Stimulated activated CD8-positive, alpha-beta memory T cell treated with anti-CD3 and anti-CD28 coated beads, Interleukin-12 subunit alpha, Interleukin-12 subunit beta, amount 100 ng/mL, for 4 hours (primary cell): ENCODE data around the gene MAP2K5.

Experiments
- DNase-seq: peaks from one replicate; pipeline ENCODE4 v3.0.0-alpha.2; 2020; ENCODE audit warnings: low read depth

Gene MAP2K5

DNA sequence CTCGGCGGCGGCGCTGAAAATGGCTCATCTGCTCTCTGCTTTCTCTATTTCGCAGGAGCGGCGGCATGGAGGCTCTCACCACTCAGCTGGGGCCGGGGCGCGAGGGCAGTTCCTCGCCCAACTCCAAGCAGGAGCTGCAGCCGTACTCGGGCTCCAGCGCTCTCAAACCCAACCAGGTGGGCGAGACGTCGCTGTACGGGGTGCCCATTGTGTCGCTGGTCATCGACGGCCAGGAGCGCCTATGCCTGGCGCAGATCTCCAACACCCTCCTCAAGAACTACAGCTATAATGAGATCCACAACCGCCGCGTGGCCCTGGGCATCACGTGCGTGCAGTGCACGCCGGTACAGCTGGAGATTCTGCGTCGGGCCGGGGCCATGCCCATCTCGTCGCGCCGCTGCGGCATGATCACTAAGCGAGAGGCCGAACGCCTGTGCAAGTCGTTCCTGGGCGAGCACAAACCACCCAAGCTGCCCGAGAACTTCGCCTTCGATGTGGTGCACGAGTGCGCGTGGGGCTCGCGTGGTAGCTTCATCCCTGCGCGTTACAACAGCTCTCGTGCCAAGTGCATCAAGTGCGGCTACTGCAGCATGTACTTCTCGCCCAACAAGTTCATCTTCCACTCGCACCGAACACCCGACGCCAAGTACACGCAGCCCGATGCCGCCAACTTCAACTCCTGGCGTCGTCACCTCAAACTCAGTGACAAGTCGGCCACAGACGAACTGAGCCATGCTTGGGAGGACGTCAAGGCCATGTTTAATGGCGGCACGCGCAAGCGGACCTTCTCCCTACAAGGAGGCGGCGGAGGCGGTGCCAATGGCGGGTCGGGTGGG is 283.6 kb downstream of the MAP2K5 start:
- DNase-seq, result no peak

- no peak for DNase-seq
These were observed 284.4 kb downstream of the MAP2K5 start for GRCh38 chr15:67826717-67827561.

DNA sequence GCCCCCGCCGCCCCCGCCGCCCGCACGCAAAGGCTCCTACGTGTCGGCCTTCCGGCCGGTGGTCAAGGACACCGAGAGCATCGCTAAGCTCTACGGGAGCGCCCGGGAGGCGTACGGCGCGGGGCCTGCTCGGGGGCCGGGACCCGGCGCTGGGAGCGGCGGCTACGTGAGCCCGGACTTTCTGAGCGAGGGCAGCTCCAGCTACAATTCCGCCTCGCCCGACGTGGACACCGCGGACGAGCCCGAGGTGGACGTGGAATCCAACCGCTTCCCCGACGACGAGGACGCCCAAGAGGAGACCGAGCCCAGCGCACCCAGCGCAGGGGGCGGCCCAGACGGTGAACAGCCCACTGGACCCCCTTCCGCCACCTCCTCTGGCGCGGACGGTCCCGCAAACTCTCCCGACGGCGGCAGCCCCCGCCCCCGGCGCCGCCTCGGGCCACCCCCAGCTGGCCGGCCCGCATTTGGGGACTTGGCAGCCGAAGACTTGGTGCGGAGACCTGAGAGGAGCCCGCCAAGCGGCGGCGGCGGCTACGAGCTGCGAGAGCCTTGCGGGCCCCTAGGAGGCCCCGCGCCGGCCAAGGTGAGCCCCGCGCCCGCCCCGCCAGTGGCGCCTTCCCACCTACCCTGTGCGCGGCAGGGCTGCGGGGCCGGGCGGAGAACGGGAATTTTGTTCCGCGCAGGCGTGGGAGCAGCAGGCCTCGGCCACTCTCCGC is 285.2 kb downstream of the MAP2K5 start:
- no peak for DNase-seq

GRCh38 chr15:67828278-67828968 is 285.9 kb downstream of the MAP2K5 start:
- no peak for DNase-seq

GRCh38 chr15:67828969-67829646 is 286.6 kb downstream of the MAP2K5 start:
- DNase-seq, result no peak

DNA sequence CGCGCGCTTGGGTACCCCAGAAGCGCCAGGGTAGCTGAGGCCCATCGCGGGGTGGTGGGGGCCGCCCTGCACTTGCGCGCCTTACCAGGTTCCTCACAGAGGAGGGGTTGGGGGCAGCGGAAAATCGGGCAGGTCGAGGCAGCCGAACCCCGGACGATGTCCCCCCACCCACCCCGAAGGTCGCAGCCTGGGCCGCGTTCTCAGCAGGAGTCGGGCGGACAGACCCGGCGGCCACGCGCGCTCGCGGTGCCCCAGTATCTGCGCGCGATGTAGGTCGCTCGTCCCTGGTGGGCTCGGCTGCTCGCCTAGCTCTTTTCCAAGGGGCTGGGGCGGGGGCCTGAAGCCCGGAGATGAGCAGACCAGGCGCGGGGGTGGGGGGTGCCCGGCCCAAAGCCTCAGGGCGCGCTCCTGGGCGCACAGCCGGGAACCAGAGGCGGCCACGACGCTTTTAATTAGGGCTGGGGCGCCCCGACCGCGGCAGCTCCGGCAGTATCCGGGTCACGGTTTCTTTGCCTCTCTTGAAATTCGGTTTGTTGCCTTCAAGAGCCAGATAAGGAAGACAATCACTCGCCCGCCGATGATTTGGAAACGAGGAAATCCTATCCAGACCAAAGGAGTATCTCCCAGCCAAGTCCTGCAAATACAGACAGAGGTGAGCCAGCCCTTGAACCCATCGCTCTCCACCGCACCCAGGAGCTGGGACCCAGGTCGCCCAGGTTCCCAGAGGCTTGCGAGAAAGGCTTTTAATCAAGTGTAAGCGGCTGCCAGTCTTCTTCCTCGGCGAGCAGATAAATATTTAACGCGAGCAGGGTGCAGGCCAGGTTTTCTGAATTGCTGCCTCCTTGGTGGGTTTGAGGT is 287.4 kb downstream of the MAP2K5 start:
- no peak for DNase-seq

GRCh38 chr15:67831363-67831762 is 288.9 kb downstream of the MAP2K5 start:
- DNase-seq, result no peak

DNA sequence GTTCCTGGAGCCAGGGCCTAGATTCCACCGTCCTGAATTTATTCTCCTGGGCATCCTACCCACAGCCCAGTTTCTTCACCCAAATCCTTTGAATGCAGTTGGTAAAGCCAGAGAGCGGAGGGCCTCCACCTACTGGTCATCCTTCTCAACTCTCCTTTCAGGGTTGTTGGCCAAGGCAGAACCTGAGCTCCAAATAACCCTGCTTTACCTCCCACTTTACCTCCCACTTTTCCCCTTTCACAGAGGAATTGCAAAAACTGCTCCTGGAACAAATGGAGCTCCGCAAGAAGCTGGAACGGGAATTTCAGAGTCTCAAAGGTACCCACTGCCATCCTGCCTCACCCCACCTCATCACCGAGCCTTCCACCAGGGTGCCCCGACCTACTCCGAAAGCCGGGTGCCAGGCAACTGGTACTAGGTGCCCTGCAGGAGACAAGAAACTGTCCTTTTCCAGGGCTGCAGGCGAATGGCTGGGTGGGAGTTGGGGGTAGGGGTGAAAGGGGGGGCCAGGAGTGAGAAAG is 289.6 kb downstream of the MAP2K5 start:
- no peak for DNase-seq

GRCh38 chr15:67832897-67833709 is 290.6 kb downstream of the MAP2K5 start:
- DNase-seq, result no peak

DNA sequence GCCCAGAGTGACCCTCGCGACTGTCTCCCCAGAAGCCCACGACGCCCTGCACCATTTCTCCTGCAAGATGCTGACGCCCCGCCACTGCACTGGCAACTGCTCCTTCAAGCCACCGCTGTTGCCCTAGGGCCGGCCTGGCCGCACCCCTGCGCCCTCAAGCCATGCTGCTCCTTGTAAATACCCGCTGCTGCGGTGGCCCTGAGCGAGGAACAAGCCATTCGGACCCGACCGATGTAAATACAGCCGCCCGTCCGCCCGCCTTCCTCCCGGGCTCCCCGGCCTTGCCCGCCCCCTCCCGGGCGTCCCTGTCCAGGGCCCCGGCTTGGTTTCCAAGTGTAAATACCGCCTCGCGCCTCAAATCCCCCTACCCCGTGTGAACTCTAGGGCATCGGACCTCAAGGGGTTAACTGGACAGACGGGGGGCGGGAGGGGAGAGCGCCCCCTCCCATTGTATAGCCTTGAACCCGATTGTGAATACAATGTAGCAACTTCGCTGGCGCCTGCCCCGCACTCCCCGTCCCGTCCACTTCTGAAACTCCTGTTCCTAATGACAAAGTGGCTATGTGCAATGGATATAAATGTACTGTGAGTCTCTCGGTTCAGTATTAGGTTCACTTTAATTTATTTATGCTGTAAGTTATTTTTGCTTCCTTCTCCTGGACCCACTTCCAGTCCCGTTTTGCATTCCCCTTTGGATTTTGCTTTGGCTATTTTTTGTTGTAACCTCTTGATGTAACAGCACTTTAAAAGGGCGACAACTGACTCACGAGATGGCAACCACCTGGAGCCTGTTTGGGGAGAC is 291.4 kb downstream of the MAP2K5 start:
- DNase-seq, result no peak

DNA sequence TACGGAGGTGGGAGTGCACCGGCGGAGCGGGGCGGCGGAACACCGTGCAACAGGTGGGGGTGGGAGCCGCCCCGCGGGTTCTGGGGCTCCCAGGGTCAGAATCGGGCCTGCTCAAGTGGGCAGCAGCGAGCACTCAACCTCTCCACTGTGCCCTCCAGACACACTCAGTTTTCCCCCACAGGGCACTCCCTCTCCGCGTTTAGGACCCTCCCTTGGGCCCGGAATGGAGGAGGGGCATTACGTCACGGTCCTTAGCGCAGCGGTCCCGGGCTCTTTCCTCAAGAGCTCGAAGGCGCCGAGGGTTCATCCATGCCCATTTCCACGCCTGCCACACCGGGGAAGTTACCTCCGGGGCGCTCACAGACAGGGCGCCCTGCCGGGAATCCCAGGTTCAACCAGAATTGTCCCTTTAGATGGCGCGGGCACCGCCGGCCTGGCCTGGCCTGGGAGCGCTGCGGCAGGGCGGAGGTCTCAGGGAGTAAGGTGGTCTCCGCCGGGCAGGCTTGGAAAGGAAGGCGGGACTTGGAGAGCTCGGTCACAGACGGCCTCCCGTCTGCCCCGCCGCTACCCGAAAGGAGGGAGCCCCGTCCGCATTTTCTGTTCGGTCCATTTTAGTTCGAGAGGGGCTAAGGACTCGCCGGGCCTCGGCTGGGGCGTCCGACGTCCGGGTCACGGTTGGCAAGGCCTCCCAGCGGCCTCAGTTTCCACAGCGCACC is 292.2 kb downstream of the MAP2K5 start:
- no peak for DNase-seq

DNA sequence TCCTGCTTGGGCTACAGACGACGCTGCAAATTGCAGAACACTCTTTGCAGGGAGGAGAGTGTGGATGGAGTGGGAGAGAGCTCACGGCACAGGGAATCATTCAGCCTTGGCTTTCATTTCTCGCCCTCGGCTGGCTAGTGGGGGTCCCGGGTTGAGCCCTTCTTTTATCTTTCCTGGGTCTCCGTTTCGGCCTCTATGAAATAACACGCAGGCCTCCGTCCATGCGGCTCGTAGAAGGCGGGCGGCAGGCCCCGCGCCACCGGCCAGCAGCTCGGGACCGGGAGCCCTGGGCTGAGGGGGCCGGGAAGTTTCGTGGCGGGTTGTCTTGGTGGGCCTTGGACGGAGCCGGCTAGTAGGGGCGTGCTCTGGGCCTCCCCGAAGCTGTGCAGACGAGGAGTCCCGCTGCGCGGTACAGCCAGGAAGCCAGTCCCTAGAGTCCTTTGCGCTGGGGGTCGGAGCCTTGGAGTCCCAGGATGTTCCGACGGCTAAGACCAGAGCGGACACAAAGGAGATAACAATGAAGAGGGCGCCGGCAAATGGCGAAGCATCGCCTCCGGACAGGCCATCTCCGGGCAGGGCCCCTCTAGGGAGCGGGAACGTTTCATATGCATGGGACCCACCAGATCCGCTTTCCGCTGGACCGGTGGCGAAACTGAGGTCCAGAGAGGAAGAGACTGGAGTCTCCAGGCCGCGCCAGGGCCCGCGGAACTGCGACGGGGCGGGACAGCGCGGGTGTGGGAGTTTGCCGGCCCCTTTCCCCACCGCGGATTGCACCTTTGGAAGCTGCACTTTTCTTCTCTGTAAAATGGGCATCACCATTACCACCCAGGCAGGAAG is 293.0 kb downstream of the MAP2K5 start:
- no peak for DNase-seq

DNA sequence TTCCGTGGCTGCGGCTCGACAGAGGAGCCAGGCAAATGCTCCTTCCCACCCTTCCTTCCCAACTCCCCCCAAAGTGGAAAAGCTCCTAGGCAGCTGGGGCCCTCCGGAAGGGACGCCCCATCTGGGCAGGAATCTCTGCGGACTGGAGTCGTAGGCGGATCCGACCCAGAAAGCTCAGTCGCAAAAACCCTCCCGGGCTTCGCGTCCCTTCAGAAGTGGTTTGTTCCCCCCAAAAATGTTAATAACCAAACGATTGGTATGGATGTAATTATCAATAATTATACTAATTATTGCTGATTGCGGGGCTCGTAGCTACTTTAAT is 293.6 kb downstream of the MAP2K5 start:
- no peak for DNase-seq

DNA sequence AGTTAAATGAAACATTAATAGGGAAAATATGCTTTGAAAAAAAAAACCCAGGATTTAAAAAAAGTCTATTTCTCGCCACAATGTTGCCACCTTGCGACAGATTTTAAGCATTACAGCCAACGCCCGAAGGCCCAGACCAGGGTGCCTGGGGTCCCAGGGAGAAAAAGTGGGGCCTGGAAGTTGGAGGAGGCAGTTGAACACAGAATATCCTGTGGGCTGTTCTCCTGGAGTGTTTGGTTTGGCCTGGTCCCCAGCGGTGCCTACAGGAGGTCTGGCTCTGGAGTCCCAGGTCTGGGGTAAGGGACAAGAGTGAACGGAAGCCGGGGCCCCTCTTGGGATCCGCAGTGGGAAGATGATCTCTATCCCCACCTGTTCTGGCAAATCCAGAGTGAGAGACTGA is 294.0 kb downstream of the MAP2K5 start:
- no peak for DNase-seq

DNA sequence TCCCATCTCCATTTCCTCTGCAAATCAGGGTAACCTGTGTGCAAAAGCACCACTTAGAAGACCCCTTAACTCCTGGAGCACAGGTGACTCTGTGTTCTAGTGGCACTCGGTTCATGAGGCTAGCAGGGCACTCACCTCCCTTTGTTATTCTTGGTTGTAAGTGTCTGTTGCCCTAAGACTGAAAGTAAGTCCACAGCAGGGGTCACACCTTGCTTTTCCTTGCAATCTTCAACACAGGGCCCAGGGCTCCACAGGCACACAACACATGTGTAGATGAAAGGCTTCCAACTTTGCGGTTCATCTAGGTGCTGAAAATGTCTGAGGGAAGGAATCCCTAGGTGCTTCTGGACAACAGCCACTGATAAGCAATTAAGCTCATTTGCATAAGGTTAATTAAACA is 294.5 kb downstream of the MAP2K5 start:
- DNase-seq, result no peak

DNA sequence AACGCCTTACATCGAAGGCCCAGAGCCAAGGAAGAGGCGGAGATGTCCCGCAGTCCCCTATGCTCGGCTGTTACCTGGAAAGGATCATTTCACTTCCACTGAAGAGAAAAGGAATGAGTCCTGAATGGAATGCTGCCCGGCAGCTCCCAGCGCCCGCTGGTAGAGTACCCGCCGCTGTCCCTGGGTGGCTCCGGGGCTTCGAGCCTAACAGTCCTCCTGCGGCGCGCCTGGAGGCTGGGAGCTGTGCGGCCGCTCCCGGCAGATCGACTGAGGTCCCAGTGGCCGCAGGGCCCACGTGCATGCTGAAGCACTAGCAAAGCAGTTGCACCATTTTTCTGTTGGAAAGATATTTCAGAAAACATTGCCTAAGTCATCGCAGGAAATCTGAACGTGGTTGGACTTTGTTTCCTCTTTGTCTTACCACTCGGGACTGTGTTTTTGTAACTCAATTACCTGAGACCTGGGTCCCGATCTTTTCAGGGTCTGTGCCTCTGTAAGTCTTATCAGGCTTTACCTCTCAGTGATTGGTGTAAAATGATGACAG is 296.4 kb downstream of the MAP2K5 start:
- DNase-seq, result no peak

GRCh38 chr15:67839499-67839928 is 297.0 kb downstream of the MAP2K5 start:
- no peak for DNase-seq
